ENCODE measurements around the gene SYCE1.
"Not testable (repeated sequence)": the region's sequence is repeated elsewhere in the genome, so short reads cannot be mapped to it uniquely, and the experiment has no call there.

SYCE1 gene

GRCh38 chr10:133565441-133566294 is at the start of gene SYCE1:
Gene SYCE1 (minus strand): TSS chr10:133565583. CDS start chr10:133565529, 54 bp downstream.
- peaks cover 0 to 12% (median 0%) of the 10 kb centered on the region in 10 experiments; a peak in 2 of 20 replicates for H3K4me1 ChIP-seq
- H3K9ac ChIP-seq: no peak within 1 kb of the TSS
- H3K36me3 ChIP-seq: no peaks in the 10 kb centered on the region
- no peak within 1 kb of the TSS for H3K4me2 ChIP-seq
- peaks cover 3 to 5% (median 4%) of the 10 kb centered on the region in 11 experiments; a peak in 20 of 22 replicates for H3K27me3 ChIP-seq
- TF ChIP-seq Cebpa-rat (IDR thresholded peaks at IDR 0.05): no peak
- H3K4me3 ChIP-seq: peak within 1 kb of the TSS in 2 of 10 experiments; percentile 7 to 28; a peak in 1 of 20 replicates
- no peaks in the 10 kb centered on the region for H4K20me1 ChIP-seq
- H3K27ac ChIP-seq: no peak within 1 kb of the TSS
- peaks cover 38 to 46% (median 44%) of the 10 kb centered on the region in 11 experiments for H3K9me3 ChIP-seq (replicated peaks in 1 of 11)

- no peaks in the 10 kb centered on the region for H3K36me3 ChIP-seq
- H3K27ac ChIP-seq: no peak overlapping the region
- no peak for TF ChIP-seq Cebpa-rat (IDR thresholded peaks at IDR 0.05)
- no peaks in the 10 kb centered on the region for H4K20me1 ChIP-seq
- no peak overlapping the region for H3K4me3 ChIP-seq
- H3K4me1 ChIP-seq: peaks cover 0 to 8% (median 0%) of the 10 kb centered on the region in 10 experiments; a peak in 5 of 20 replicates
- H3K9me3 ChIP-seq (replicated peaks in 1 of 11): peaks cover 0 to 22% (median 8%) of the 10 kb centered on the region in 11 experiments; a peak in 10 of 22 replicates
- no peak overlapping the region for H3K9ac ChIP-seq
- no peak overlapping the region for H3K4me2 ChIP-seq
- H3K27me3 ChIP-seq: no peaks in the 10 kb centered on the region
These were observed 49.6 kb upstream of the SYCE1 start for GRCh38 chr10:133614830-133615580.

- H3K9me3 ChIP-seq (replicated peaks in 1 of 11): peaks cover under 1 to 22% (median 13%) of the 10 kb centered on the region in 11 experiments; a peak in 15 of 22 replicates
These were observed 48.3 kb upstream of the SYCE1 start for GRCh38 chr10:133613699-133614098.

GRCh38 chr10:133611079-133611478 is 45.7 kb upstream of the SYCE1 start:
- Histone ChIP-seq H4K20me1 (no peaks in the 10 kb centered on the region), H3K36me3 (no peaks in the 10 kb centered on the region; a peak in 1 of 22 replicates), H3K4me1 (peaks cover 5 to 11% (median 8%) of the 10 kb centered on the region in 10 experiments; a peak in 11 of 20 replicates), H3K9me3 (replicated peaks in 1 of 11) (peaks cover 27 to 47% (median 33%) of the 10 kb centered on the region in 11 experiments), H3K4me2 (no peak overlapping the region), H3K27ac (no peak overlapping the region), H3K27me3 (no peaks in the 10 kb centered on the region), H3K4me3 (no peak overlapping the region), H3K9ac (no peak overlapping the region)
- TF ChIP-seq Cebpa-rat (IDR thresholded peaks at IDR 0.05): no peak

More at GRCh38 chr10:133613699-133614098, 48.3 kb upstream of the SYCE1 start:
- H3K36me3 ChIP-seq: no peaks in the 10 kb centered on the region
- no peak overlapping the region for H3K27ac ChIP-seq
- H3K4me3 ChIP-seq: no peak overlapping the region
- no peak overlapping the region for H3K9ac ChIP-seq
- peaks cover 5 to 11% (median 8%) of the 10 kb centered on the region in 10 experiments; a peak in 11 of 20 replicates for H3K4me1 ChIP-seq
- H4K20me1 ChIP-seq: no peaks in the 10 kb centered on the region
- TF ChIP-seq Cebpa-rat (IDR thresholded peaks at IDR 0.05): no peak
- H3K27me3 ChIP-seq: no peaks in the 10 kb centered on the region
- H3K4me2 ChIP-seq: no peak overlapping the region

GRCh38 chr10:133608855-133609254 is 43.5 kb upstream of the SYCE1 start:
- H3K27ac ChIP-seq: no peak overlapping the region
- no peaks in the 10 kb centered on the region; a peak in 1 of 22 replicates for H3K36me3 ChIP-seq
- no peaks in the 10 kb centered on the region for H3K27me3 ChIP-seq
- H3K4me1 ChIP-seq: peaks cover 5 to 11% (median 8%) of the 10 kb centered on the region in 10 experiments; a peak in 11 of 20 replicates
- no peak overlapping the region for H3K4me3 ChIP-seq
- H3K4me2 ChIP-seq: peak overlapping the region in 6 of 11 experiments; percentile 15 to 53 (median 48); a peak in 7 of 22 replicates
- H3K9ac ChIP-seq: no peak overlapping the region
- H4K20me1 ChIP-seq: no peaks in the 10 kb centered on the region
- TF ChIP-seq Cebpa-rat (IDR thresholded peaks at IDR 0.05): no peak
- peaks cover 47 to 63% (median 53%) of the 10 kb centered on the region in 11 experiments for H3K9me3 ChIP-seq (replicated peaks in 1 of 11)

- not testable (repeated sequence) for H3K4me1 ChIP-seq, H3K9ac ChIP-seq, H3K4me2 ChIP-seq, H4K20me1 ChIP-seq, H3K4me3 ChIP-seq, H3K27ac ChIP-seq, H3K36me3 ChIP-seq, H3K27me3 ChIP-seq
- peaks cover 31 to 56% (median 49%) of the 10 kb centered on the region in 11 experiments for H3K9me3 ChIP-seq (replicated peaks in 1 of 11)
These were observed 38.1 kb upstream of the SYCE1 start for GRCh38 chr10:133603434-133603833.

- H3K4me3 ChIP-seq: no peak overlapping the region
- no peak overlapping the region for H3K4me2 ChIP-seq
- H3K9ac ChIP-seq: no peak overlapping the region
- no peak overlapping the region for H3K27ac ChIP-seq
- TF ChIP-seq Cebpa-rat (IDR thresholded peaks at IDR 0.05): no peak
- no peaks in the 10 kb centered on the region for H3K36me3 ChIP-seq
- H4K20me1 ChIP-seq: no peaks in the 10 kb centered on the region
- H3K4me1 ChIP-seq: no peaks in the 10 kb centered on the region
- H3K9me3 ChIP-seq (replicated peaks in 1 of 11): peaks cover 4 to 29% (median 22%) of the 10 kb centered on the region in 11 experiments; a peak in 21 of 22 replicates
- H3K27me3 ChIP-seq: no peaks in the 10 kb centered on the region
These were observed 35.3 kb upstream of the SYCE1 start for GRCh38 chr10:133600657-133601056.

- not testable (repeated sequence) for H3K27ac ChIP-seq, H4K20me1 ChIP-seq, H3K4me2 ChIP-seq, H3K36me3 ChIP-seq, H3K4me3 ChIP-seq, H3K27me3 ChIP-seq, H3K9ac ChIP-seq, H3K4me1 ChIP-seq
- H3K9me3 ChIP-seq (replicated peaks in 1 of 11): peaks cover 0 to 21% (median 14%) of the 10 kb centered on the region in 11 experiments; a peak in 17 of 22 replicates
These were observed 34.5 kb upstream of the SYCE1 start for GRCh38 chr10:133599869-133600268.

GRCh38 chr10:133592716-133593115 is 27.3 kb upstream of the SYCE1 start:
- Histone ChIP-seq H3K27me3 (no peaks in the 10 kb centered on the region), H3K9me3 (replicated peaks in 1 of 11) (peaks cover 0 to 6% (median 0%) of the 10 kb centered on the region in 11 experiments; a peak in 1 of 22 replicates)

More at GRCh38 chr10:133592716-133593115, 27.3 kb upstream of the SYCE1 start:
- H3K27ac ChIP-seq: no peak overlapping the region
- H3K4me1 ChIP-seq: no peaks in the 10 kb centered on the region
- H4K20me1 ChIP-seq: no peaks in the 10 kb centered on the region
- no peaks in the 10 kb centered on the region for H3K36me3 ChIP-seq
- no peak for TF ChIP-seq Cebpa-rat (IDR thresholded peaks at IDR 0.05)
- H3K4me2 ChIP-seq: no peak overlapping the region
- H3K9ac ChIP-seq: no peak overlapping the region
- H3K4me3 ChIP-seq: no peak overlapping the region

All from BLaER1 treated with 17β-estradiol and CSF1 and Interleukin-3, amounts not matched to agents 10 nM and 100 nM (cell line).